GM12878 (cell line): Measurements from ENCODE around the gene DLG2.

ENCODE experiments used
- CREM ChIP-seq: IDR thresholded peaks from 2 replicates; pipeline ENCODE4 v1.6.1; 2014; ENCODE audit warnings: antibody characterized with exemption, low read depth
- EZH2 ChIP-seq: IDR thresholded peaks from 2 replicates; pipeline ENCODE4 v1.6.1; 2012; ENCODE audit warnings: low read depth, mild to moderate bottlenecking, control low read depth, inconsistent platforms, low read length, borderline replicate concordance; ENCODE audit not compliant: control insufficient read depth
- POLR2A ChIP-seq: IDR thresholded peaks from 2 replicates; pipeline ENCODE4 v1.6.1; 2011; ENCODE audit warnings: low read depth, mild to moderate bottlenecking, low read length
- RAD21 ChIP-seq: IDR thresholded peaks from 2 replicates; pipeline ENCODE4 v1.6.1; 2011; ENCODE audit warnings: mild to moderate bottlenecking, low read depth, low read length, moderate library complexity; ENCODE audit not compliant: insufficient read depth
- SIN3A ChIP-seq: IDR thresholded peaks from 2 replicates; pipeline ENCODE4 v1.6.1; 2012; ENCODE audit warnings: low read depth, low read length, improper control_type of control experiment
- SMAD1 ChIP-seq: fragments of 450-650 bp; IDR thresholded peaks from 2 replicates; pipeline ENCODE4 v1.6.1; 2018; ENCODE audit warnings: mild to moderate bottlenecking, low read depth; ENCODE audit not compliant: partially characterized antibody
- ZZZ3 ChIP-seq: IDR thresholded peaks from 2 replicates; pipeline ENCODE4 v1.6.1; 2011; ENCODE audit warnings: low read depth; ENCODE audit not compliant: control insufficient read depth, insufficient read length
- TF ChIP-seq, protein P1 (sequence below), 3 experiments: IDR thresholded peaks in 2 of 3; conservative IDR thresholded peaks in 1 of 3; 2 replicates each; pipeline ENCODE4 v1.5.1; 2011; ENCODE audit warnings: low read depth in 3 of 3, low read length in 3 of 3, mild to moderate bottlenecking in 3 of 3, control low read depth in 2 of 3, moderate library complexity in 2 of 3, inconsistent platforms in 1 of 3, mixed read lengths in 1 of 3; ENCODE audit not compliant: control insufficient read depth in 2 of 3, insufficient read depth in 1 of 3; ENCODE audit errors: extremely low read depth in 1 of 3

DNA sequence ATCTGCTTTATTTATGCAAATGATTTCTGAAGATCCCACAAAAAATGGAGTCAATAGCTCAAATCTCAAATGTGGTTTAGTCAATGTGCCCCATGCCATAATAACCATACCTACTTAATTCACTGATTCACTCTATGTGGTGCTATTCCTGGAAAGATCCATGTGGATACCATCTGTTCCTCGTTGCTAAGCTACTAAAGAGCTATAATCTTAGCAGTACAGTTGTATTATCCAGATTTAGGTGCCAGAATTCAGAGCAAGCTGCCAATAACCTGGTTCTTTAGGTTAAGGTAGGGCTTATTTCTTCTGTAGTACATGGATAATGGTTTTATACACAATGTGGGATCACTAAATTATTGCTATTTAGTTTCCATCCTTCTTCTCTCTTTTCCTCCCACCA lies 1366.3 kb downstream of the DLG2 start:
- TF ChIP-seq SMAD1 (no peak), SIN3A (no peak), CREM (no peak), POLR2A (no peak), RAD21 (no peak), EZH2 (no peak), ZZZ3 (no peak)
- TF ChIP-seq, protein P1, sequence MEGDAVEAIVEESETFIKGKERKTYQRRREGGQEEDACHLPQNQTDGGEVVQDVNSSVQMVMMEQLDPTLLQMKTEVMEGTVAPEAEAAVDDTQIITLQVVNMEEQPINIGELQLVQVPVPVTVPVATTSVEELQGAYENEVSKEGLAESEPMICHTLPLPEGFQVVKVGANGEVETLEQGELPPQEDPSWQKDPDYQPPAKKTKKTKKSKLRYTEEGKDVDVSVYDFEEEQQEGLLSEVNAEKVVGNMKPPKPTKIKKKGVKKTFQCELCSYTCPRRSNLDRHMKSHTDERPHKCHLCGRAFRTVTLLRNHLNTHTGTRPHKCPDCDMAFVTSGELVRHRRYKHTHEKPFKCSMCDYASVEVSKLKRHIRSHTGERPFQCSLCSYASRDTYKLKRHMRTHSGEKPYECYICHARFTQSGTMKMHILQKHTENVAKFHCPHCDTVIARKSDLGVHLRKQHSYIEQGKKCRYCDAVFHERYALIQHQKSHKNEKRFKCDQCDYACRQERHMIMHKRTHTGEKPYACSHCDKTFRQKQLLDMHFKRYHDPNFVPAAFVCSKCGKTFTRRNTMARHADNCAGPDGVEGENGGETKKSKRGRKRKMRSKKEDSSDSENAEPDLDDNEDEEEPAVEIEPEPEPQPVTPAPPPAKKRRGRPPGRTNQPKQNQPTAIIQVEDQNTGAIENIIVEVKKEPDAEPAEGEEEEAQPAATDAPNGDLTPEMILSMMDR (IDR thresholded peaks at IDR 0.05 in 2 of 3, conservative IDR thresholded peaks at IDR 0.05 in 1 of 3; ENCODE audit: control insufficient read depth in 2 of 3, extremely low read depth in 1 of 3, insufficient read depth in 1 of 3, low read depth in 3 of 3, low read length in 3 of 3): no peak
